Stimulated activated CD4-positive, alpha-beta T cell treated with anti-CD3 and anti-CD28 coated beads, Interleukin-4, amount 100 ng/mL, for 4 hours (primary cell): ENCODE results near the gene ALDOC.
"Not testable (repeated sequence)": the region's sequence is repeated elsewhere in the genome, so short reads cannot be mapped to it uniquely, and the experiment has no call there.

Experiments
- DNase-seq, 2 experiments: peaks; one replicate each; pipeline ENCODE4 v3.0.0-alpha.2; 2020

ALDOC gene

DNA sequence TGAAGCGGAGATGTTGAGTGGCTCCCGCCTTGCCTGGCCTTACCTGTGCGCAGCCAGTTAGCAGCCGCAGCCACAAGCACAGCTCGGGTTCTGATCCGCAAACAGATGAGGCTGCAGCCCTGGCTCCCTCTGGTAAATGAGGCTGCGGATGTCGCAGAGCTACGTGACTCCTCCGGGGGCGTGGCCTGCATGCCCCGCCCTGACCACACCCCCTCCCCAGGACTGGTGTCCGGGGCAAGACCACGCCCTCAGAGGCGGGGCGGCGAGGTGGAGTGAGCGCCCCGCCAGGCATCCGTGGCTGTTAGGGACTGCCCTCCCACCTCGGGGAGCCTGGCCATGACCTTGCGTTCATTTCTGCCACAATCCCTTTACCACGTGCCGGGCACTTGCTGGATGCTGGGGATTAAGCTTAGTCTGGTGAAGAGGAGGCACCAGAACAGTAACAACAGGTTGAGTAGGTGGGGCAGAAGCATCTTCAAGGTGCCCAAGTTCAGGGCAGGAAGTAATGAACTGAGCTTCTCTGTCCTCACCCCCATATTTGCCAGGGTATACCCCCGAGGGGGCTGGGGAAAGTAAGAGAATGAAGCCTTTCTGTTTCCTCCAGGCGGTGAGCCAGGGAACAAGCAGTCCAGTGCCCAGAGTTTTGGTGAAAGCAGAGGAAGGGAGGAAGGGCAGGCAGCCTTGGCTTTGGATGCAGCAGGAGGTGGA, at the start of gene ALDOC:
ALDOC (minus strand) TSS at position 138 of the 708 bp plus-strand sequence. CDS start 1,363 bp downstream, outside the sequence.
- DNase-seq = peak; percentile 97 to 99

DNA sequence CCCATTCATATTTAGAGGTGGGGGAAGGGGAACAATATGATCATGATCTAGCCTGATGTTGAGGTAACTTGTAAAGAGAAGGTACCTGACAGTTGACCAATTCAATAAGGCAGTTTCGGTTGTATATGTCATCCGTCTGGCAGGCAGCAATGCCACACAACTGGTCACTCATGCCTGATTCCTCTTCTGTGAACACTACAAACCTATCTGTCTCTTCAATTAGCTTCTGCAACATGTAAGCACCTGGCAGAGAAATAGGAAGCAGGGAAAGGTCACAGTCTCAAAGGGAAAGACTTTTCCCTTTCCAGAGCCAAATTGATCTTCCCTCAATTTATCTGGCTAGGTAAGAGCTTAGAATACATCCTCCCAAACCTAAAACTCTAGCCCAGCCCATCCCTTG, 47.5 kb upstream of the ALDOC start:
- DNase-seq = no peak

DNA sequence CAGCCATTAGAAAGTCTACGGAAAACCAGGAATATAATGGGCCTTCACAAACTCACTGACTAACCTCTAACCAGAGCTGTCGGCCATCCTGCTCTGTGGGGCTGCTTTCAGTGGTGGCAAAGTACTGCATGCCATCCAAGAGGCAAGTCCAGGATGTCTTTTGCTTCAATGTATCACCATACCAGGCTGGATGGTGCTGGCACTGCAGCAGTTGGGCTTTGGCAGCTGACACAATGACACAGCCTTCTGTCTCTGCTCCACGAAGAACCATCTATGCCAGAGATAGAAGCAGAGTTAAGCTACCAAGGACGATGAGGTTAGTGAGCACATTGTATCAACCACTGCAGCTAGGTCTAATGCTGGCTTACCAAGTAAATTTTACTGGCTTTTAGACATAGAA, 47.0 kb upstream of the ALDOC start:
- DNase-seq = no peak

DNA sequence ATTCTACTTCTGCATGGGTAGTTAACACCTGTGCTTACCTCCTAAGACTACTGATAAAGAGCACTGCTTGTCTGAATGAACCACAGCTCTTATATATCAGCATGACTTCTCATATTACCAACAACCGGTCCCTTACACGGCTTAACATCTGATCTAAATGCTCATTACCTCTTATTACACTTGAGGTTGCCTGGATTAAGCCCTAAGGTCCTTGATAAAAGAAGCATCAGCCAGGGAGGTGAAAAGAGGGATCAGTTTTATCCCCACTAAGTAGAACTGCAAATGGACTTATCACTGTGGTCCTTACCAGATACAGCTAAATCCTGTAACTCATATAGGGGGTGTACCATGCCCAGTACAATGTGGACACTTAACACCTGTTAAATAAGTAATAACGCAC, 45.5 kb upstream of the ALDOC start:
- no peak for DNase-seq

DNA sequence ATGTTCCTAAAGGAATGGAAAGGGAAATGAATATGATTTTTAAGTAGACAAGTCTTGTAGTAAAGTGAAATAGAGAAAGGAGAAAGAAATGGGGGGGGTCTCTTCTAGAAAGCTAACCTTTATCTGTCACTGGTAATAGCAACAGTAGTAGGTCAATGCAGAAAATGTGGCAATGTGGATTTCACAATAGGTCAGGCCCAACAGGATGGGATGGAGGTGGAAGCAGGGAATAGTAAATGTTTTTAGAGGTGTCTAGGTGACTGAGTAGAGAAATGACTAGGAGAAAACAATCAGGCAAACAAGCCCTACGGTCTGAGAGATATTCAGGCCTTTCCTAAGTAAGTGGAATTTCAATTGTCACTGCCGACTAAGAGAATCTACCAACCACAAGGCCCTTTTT, 43.3 kb upstream of the ALDOC start:
- DNase-seq = no peak

DNA sequence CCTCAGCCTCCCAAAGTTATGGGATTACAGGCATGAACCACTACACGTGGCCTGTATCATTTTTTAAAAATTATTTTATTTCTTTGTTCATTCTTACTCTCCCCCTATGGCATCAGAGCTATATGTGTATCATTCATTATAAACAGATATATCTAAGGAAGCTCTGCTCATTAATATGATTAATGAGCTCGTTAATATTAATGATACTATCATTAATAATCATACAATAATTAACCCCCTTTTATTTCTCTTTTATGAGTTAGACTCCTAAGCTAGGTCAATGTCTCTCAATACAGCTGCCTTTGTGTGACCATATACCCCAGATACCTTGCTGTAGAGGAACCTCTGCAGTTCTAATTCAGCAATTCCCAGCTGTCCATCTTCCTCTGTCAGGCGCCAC, 41.8 kb upstream of the ALDOC start:
- no peak for DNase-seq

DNA sequence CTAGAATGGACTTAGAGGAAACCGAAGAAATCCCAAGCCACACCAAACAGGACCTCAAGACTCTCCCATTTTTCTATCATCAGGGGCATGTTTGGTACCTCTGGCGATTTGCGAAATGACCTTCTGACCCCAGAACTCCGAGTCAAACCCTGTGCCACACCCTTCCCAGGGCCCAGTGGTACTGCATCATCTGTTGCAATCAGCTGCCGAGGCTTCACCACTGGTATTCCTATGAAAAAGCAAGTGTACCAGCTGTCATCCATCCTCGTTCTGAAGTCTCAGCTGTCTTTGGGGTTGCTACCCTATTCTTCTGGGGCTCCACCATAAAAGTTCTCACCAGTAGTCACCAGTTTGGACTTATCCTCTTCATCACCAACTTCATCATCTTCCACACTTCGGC, 39.6 kb upstream of the ALDOC start:
- no peak for DNase-seq

DNA sequence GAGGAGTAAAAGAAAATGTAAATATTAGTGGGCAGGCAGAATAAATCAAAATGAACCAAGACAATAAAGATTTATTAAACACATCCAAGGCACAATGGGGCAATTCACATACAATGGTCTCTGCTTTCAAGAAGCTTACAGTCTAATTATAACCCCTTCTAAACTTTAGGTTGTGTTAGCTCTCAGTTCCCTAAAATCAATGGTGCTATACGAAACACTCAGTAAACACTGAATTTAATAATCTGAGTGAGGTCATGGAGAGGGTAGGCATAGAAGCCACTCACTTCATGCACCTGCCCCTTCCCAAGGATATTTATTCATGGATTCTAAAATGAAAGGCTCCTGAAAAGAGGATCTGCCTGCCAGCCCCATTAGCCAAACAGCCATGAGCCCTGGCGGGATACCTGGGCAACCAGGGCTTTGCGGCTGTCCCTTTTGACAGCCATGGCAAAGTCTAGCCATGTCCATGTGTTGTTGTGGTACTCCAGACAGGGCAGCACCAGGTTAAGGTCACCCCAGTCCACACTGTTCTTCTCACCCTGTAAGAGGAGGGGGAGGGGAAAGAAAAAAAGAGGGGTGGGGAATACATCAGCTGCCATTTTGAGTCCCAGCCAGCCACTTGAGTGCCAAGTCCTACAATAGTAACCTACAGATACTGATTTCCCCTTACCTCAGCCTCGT, 38.7 kb upstream of the ALDOC start:
- no peak for DNase-seq

DNA sequence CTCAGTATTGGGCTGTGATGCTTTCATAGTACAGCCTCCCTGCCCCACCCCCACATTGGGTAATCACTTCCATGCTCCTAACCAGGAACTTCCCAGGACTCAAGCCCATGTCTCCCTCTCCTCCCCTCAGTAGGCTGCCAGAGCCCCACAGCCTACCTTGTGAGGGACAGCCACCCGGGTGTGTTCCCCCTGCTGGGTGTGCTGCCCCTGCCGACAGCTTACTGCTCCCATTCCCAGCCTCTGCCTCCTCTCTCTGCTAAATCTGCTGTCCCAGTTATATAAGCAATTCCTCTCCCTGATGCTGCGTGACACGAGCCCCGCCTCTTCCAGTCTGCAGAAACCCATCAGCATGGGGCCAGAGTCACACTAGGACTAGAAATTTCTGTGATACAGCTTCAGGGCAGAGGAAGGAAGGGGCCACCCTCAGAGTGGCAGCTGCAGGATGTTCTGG, 37.3 kb upstream of the ALDOC start, which contains the start of gene RSKR:
RSKR (minus strand) TSS at position 255 of the 451 bp plus-strand sequence; CDS start at position 231, 24 bp downstream.
- no peak for DNase-seq

DNA sequence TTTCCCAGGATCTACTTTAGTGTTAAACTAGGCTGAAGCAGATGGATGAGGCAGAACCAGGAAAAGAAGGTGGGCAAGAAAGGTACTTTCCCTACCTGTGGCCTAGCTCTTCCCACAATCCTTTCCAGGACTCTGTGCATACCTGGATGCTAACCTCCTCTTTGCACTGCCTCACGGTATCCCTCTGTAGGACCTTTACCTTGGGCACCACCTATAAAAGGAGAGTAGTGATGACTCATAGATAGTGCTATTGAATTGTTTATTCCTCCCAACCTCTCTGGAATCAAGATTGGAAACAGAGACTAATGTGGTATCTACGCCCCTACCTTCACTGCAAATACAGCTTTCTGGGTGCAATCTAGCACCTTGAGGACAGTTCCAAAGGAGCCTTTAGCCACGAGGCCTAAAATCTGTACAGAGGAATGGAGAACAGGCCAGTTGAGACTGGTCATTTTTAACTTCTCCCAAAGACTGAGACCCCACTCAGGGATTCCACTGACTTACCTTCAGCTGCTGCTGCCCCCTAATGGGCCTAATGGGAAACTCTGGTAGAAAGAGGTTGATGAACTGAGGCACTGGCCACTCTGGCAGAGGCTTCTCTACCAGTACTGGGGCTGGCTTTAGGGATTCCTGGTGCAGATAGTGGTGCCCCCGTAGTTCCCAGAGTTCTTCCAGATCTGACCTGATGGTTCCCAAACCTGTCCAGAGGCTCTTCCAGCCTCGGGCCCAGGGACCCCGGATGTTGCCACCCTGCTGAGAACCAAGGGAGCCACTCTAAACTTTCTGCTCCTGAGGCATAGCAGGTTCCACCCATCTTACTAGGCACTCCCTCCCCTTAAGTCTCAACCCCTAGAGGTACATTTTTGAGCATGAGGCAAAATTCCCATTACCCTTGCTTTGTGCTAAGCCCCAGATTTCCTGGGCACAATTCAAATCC, 36.5 kb upstream of the ALDOC start:
- peak; percentile 24 to 25 for DNase-seq

DNA sequence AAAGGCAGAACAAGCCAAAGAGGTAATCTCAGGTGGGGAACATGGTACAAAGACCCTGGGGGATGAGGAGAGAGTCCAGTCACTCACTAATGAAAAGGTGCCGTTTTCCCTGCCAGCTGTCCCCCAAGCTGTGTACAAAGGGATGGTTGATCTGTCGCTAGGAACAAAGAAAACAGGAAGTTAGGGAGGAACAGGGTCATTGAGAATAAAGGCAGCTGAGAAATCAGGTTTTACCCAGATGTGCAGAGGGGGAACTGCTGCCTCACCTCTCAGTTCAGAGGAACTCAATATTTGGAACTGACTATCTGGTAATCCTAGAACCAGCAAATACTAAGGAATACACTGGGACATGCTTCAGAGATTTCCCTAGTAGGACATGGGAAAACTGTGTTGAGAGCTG, 35.8 kb upstream of the ALDOC start:
- DNase-seq = no peak

DNA sequence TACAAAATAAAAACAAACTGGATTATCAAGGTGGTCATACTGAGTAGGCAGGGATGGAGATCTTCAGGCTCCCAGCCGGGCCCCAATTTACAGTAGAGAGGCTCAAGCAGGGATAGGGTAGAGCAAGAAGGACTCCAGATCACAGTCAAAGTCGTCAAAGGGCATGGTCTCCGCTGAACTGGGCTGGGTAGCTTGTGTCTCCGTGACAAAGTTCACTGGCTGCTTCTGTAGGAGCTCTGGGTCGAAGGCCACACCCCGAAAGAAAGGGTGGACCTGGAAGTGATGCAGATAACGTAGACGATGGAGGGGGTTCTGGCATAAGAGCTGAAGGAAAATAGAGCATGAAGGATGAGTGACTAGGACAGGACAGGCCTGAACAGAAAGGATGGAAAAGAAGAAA, 33.7 kb upstream of the ALDOC start:
- no peak for DNase-seq

DNA sequence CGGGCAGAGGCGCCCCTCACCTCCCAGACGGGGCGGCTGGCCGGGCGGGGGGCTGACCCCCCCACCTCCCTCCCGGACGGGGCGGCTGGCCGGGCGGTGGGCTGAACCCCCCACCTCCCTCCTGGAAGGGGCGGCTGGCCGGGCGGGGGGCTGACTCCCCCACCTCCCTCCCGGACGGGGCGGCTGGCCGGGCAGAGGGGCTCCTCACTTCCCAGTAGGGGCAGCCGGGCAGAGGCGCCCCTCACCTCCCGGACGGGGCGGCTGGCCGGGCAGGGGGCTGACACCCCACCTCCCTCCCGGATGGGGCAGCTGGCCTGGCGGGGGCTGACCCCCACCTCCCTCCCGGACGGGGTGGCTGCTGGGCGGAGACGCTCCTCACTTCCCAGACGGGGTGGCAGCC, 27.3 kb upstream of the ALDOC start:
- DNase-seq = not testable (repeated sequence)

DNA sequence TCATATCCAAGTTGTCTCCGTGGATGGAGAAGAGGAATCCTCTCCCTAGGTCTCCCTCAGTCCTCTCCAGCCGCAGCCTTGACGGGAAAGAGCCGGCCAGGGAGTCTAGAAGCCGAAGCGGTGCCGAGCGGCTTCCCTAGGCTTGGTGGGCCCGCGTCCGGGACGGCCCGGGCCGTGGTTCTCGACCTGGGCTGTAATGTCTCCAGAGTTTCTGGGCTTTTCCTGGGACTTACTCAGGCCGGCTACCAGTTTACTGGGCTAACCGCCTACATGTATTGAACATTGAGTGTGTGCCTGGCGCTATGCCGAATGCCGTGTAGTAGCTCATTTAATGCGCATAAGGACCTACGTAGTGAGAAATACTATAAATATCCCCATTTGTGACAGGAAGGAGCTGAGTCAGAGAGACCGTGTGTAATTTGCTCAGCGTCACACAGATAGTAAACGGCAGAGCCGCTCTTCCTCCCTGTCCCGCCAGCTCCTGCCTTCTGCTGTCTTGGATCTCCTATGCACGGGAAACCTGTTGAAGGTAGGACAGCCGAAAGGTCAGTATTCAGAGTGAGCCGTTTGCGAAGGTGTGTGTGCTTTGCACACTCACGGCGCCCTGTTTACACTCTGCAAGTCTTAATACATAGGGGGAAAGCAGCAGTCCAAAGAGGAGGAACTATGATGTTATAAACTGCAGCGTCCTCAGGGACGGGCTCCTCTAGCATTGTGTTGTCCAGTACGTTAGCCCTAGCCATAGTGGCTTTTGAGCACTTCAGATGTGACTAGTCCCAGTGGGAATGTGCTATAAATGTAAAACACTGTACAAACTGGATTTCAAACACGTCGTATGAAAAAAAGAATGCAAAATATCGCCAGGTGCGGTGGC, 22.9 kb upstream of the ALDOC start:
- DNase-seq = peak; percentile 54 to 72

DNA sequence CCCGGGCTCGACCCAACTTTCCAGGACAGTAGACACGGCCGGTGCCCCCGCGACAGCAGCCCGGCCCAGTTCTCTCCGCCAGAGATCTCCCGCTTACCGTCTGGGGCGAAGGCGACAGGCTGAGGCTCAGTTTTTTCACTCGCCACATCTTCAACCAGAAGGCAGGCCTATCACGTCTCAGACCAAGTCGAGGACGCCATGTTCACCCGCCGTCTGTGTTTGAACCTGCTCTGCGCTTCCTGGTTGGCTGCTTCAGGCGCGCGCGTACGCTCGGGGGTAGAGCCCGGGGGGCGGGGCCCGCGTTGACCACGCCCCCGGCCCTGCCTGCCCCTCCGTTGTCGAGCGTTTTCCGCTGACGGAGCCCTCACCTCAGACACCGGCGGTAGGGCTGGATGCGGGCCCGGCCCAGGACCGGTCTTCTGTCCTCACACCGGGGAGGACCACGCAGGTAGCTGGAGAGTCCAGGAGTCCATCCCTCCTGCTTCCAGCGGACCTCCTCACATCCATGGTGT, 22.2 kb upstream of the ALDOC start, which contains the start of gene SPAG5:
SPAG5 (minus strand) TSS at position 227 of the 512 bp plus-strand sequence; CDS start at position 148, 79 bp downstream.
- peak; percentile 92 to 93 for DNase-seq

DNA sequence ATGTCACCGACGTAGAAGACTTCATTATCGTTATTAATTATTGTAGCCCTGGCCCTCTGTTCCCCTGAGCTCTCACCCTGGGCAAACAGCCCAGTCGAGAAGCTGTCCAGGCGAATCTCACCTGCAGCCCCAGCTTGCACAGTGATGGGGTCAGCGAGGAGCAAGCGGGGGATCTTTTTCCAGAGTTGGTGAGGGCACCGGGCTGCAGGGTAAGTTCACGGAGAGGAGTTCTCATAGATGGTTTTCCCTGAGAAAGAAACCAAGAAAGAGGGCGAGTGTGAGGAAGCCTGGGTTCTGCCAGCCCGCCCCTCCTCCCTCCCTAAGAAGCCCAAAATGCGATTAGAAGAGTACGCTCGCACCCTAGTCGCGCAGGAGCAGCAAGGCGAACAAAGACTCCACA, 21.7 kb upstream of the ALDOC start:
- no peak for DNase-seq

DNA sequence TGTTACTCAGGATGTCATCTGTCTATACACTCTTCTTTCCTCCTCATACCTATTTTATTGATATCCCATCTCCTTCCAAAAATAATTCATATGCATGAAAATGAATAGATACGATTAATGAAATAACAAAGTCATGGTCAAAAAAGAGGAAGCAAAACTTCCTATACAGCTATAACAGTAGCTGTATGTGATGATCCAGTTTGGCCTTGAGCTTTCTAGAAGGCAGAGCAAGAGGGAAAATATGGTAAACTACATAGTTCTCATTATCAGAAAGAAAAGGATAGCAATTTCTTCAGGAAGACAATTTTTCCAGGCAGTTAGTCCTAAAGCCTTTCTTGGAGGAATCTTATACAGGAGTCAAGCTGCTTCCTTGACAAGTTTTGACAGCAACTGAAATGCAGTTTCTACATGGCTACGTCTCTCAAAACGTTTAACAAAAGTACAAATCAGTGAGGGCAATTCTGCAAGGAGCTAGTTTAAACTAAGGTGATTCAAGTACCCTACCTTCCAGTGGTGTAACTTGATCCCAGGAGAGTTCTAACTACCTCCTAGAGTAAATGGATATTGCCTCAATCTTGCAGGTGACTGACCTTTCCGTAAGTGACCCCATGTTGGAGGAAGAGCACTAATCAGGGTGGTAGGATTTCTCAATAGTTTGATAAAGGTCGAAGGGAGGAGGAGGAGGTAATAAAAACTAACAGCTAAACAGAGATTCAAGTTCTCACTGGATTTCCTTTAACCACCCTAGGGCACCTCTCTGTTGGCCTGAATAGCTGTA, 21.1 kb upstream of the ALDOC start:
- no peak for DNase-seq

DNA sequence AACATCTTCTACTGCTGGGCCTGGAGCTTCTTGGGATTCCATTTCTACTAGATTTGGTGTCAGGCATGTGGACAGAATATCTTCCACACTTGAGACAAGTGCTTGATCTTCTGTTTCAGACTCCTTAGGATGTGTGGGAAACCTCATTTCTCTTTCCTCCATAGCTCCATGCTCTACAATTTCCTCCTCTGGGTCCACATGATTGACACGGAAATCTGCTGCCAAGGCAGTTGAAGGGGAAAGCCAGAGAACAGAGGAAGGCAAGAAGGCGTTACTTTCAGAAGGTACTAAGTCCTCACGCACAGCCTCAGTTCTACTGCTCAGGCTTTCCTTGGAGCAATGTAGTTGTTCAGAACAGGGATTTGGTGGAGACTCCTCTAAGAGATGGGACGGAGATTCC, 15.6 kb upstream of the ALDOC start:
- DNase-seq = no peak

DNA sequence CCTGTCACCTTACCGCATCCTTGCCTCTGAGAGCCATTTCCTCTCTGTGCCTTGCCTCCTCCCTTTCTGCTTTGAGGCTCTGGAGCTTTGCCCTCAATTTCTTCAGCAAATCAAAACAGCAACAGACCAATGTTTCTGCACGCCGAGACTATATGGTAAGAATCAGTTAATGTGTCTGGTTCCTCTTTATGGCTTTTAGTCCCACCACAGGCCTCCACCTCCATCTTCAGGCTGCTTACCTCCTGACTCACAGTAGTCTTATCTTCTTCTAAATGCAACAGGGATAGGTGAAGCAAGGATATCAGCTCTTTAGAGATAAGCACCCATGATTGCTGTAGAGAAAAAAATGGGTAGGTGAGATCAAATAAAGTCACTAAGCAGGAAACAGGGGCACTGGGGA, 9.2 kb upstream of the ALDOC start:
- DNase-seq = no peak

DNA sequence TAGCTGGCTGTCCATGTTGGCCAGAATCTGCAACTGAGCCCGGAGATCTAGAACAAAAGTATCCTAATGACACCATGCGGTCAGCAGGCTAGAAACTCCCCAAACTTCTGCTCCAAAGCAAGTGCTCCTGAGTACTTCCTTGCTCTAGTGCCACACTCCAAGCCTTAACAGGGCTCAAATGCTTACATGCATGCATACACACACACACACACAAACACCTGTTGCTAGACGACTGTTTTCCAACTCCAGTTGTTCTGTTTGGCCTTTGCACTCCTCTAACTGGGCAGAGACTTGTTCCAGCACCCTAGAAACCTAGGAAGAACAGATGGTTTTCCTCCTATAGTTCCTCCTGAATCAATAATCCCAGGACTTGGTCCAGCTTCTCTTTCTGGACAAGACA, 7.7 kb upstream of the ALDOC start:
- no peak for DNase-seq

DNA sequence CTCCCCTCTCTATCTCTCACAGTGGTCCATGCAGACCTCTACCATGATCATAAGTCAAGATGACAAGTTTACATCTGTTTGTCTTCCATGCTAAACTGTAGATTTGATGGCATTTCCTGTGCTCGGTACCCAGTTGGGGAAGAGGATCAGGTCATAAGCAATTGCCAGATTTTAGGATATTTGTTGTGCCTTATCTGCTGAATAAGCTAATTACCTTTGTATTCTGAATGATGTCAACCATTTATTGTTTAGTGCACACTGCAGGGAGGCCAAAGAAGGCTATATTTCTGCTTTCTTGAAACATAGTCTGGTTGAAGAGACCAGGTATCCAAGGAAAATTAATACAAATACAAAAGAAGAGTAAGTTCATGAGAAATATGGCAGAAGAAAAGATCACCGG, 5.8 kb upstream of the ALDOC start:
- no peak for DNase-seq
